Activated CD8-positive, alpha-beta memory T cell treated with anti-CD3 and anti-CD28 coated beads, Interleukin-2, amount 10 ng/mL, durations not matched to agents 7 days and 5 days (primary cell): ENCODE measurements around the gene KCNQ4. TPM values are rescaled to one million over a fixed set of nuclear protein-coding genes. Genes with fewer than 3 reads are reported as not detected.
A peak's percentile ranks its signal among the peaks of the same experiment; 100 is the strongest.

Source experiments
- ATAC-seq: fragments of 150-1000 bp; cut with Tn5 transposase; one replicate; pipeline ENCODE4 v1.10.0; 2021; ENCODE audit warnings: moderate library complexity
- CTCF ChIA-PET: fragments of 350-600 bp; sonication (Branson Sonifier 250); formaldehyde crosslinking; loops from one replicate; lab custom pipeline; 2021; ENCODE audit warnings: antibody characterized with exemption; lab: Charles Lee
- DNase-seq: peaks from one replicate; pipeline ENCODE4 v3.0.0-alpha.2; 2020
- H3K27ac Mint-ChIP-seq: one replicate; pipeline ENCODE4 v1.8.0; 2021; ENCODE audit warnings: mild to moderate bottlenecking, mixed read lengths
- H3K27me3 Mint-ChIP-seq: one replicate; pipeline ENCODE4 v1.8.0; 2021; ENCODE audit warnings: mixed read lengths
- H3K36me3 Mint-ChIP-seq: one replicate; pipeline ENCODE4 v1.8.0; 2021; ENCODE audit warnings: mild to moderate bottlenecking, mixed read lengths
- H3K4me1 Mint-ChIP-seq: one replicate; pipeline ENCODE4 v1.8.0; 2021; ENCODE audit warnings: mixed read lengths
- H3K4me3 Mint-ChIP-seq: one replicate; pipeline ENCODE4 v1.8.0; 2021; ENCODE audit warnings: mild to moderate bottlenecking, moderate library complexity, mixed read lengths
- H3K9me3 Mint-ChIP-seq: one replicate; pipeline ENCODE4 v1.8.0; 2022; ENCODE audit warnings: low read depth, mixed read lengths
- total RNA-seq, 2 experiments: library from RNA; stranded (reverse); gene quantifications; one replicate each; pipeline ENCODE4 v1.2.3, GENCODE V29; 2021

KCNQ4 gene
- total RNA-seq, 2 experiments from 2014 or later = 0.12 to 0.44 TPM

DNA sequence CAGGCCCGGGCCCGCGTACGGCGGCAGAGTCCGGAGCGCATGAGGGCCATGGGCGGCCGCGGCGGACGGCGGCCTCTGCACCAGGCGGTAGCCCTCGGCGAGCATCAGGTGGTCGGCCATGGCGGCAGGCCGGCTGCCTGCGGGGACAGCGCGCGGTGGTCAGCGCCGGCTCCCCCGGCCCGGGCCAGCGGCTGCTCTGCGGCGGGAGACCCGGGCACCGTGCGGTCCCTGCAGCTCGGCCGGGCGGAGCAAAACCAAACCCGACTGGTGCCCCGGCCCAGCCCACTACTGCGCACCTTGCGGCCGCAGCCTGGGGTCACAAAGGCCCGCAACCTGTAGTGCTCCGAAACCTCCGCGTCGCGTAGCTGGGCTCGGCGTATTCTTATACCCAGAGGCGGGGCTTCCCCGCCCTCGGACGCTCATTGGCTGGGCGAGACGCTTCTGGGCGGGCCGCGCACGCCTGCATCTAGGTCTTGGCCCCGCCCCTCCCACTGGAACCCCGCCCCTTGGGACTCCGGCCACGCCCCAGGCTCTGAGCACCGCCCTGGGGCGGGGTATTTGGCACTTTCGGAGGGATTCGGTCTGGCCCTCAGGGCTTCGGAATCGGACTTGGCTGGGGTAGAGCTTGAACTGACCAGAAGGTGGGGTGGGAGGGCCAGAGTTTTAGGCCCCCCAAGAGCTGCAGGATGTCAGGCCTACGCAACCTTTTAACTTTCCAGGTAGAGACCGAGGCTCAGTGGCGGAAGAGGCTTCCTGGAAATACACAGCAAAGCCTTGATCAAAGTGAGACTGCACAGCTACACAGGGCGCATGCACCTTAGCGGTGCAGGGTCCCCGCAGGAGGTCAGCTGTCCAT is 78.6 kb downstream of the KCNQ4 start, which contains the start of gene CITED4:
TSS of gene CITED4 (minus strand) at position 356 of the 856 bp plus-strand sequence. CDS start at position 120, 236 bp downstream.
- Mint-ChIP-seq H3K4me1 (peaks cover 22% of the 10 kb centered on the region), H3K27ac (peak within 1 kb of the TSS; percentile 97), H3K9me3 (no peaks in the 10 kb centered on the region), H3K4me3 (peak within 1 kb of the TSS; percentile 82), H3K27me3 (peaks cover 30% of the 10 kb centered on the region), H3K36me3 (peaks cover 2% of the 10 kb centered on the region)
- ATAC-seq (peak; percentile 92), DNase-seq (peak; percentile 97)
- CTCF ChIA-PET = interaction anchor here (0.6 to 8.3 kb wide), 22 partner anchors 9 to 968 kb away, joined by 3 to 195 read pairs (median 4); partner anchors contain the start of gene CTPS1

DNA sequence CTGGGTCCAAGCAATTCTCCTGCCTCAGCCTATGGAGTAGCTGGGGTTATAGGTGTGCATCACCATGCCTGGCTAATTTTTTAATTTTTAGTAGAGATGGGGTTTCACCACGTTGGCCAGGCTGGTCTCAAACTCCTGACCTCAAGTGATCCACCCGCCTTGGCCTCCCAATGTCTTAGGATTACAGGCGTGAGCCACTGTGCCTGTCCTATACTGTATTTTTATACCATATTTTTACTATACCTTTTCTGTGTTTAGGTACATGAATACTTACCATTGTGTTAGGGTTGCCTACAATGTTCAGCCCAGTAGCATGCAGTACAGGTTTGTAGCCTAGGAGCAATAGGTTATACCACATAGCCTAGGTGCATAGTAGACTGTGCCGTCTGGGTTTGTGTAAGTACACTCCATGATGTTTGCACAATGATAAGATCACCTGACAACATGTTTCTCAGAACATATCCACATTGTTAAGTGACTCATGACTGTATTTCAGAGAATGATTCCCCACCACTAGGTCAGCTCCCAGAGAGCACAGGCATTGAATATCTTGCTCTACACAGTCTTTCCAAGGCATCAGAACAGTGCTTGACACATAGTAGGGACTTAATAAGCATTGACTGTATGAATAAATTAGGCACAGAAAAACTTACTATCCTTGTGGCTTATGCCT is 84.6 kb downstream of the KCNQ4 start:
- Mint-ChIP-seq H3K27me3 (no peaks in the 10 kb centered on the region), H3K36me3 (peaks cover 3% of the 10 kb centered on the region), H3K27ac (peak overlapping the region; percentile 12), H3K9me3 (no peaks in the 10 kb centered on the region), H3K4me3 (no peak overlapping the region), H3K4me1 (peaks cover 25% of the 10 kb centered on the region)
- peak; percentile 85 for ATAC-seq
- CTCF ChIA-PET = interaction anchor here (0.7 to 13.1 kb wide), 3 partner anchors 19 to 96 kb away, joined by 3 to 131 read pairs (median 3); no protein-coding TSS in a partner anchor
- no peak for DNase-seq

DNA sequence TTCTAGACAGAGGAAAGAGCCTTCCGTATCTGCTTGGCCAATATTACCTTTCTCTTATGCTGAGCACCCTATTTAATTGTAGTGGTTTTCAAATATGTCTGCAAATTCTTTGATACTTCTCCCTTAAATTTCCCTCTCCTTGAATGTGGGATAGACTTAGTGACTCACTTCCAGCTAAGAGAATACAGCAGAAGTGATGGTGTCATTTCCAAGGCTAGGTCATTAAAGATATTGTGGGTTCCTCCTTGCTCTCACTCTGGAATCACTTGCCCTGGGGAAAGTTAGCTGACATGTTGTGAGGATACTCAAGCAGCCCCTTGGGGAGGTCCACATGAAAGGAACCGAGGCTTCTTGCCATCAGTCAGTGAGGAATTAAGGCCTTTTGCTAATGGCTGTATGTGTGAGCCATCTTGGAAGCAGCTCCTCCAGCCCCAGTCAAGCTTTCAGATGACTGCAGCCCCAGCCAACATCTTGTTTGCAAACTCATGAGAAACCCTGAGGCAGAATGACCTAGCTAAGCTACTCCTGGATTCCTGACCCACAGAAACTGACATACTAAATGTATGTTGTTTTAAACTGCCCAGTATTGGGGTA is 86.6 kb downstream of the KCNQ4 start:
- no peaks in the 10 kb centered on the region for H3K27me3 Mint-ChIP-seq
- H3K4me1 Mint-ChIP-seq = peaks cover 29% of the 10 kb centered on the region
- H3K9me3 Mint-ChIP-seq = no peaks in the 10 kb centered on the region
- DNase-seq (no peak), ATAC-seq (no peak)
- CTCF ChIA-PET = interaction anchor here (13.1 kb wide), 1 partner anchor 80 kb away, joined by 131 read pairs; no protein-coding TSS in a partner anchor
- no peak overlapping the region for H3K4me3 Mint-ChIP-seq
- peaks cover 3% of the 10 kb centered on the region for H3K36me3 Mint-ChIP-seq
- H3K27ac Mint-ChIP-seq = no peak overlapping the region

DNA sequence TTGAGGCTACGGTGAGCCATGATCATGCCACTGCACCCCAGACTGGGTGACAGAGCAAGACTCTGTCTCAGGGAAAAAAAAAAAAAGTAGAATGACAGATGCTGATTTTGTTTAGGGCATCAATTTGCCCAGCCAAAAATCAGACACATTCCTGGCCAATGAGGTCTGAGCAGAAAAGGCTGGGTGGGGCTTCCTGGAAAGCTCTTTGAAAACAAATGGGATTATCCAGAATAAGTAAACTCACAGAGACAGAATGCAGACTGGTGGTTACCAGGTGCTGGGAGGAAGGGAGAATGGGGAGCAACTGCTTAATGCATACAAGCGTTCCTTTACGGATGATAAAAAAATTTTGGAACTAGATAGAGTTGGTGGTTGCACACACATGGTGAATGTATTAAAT is 88.7 kb downstream of the KCNQ4 start:
- peaks cover 16% of the 10 kb centered on the region for H3K36me3 Mint-ChIP-seq
- DNase-seq = no peak
- H3K4me3 Mint-ChIP-seq = no peak overlapping the region
- H3K4me1 Mint-ChIP-seq = peaks cover 48% of the 10 kb centered on the region
- CTCF ChIA-PET = interaction anchor here (3.2 to 13.1 kb wide), 2 partner anchors 10 to 78 kb away, joined by 12 to 131 read pairs; partner anchors contain the start of gene CITED4
- no peaks in the 10 kb centered on the region for H3K27me3 Mint-ChIP-seq
- peaks cover 6% of the 10 kb centered on the region for H3K9me3 Mint-ChIP-seq
- H3K27ac Mint-ChIP-seq = no peak overlapping the region
- no peak for ATAC-seq

DNA sequence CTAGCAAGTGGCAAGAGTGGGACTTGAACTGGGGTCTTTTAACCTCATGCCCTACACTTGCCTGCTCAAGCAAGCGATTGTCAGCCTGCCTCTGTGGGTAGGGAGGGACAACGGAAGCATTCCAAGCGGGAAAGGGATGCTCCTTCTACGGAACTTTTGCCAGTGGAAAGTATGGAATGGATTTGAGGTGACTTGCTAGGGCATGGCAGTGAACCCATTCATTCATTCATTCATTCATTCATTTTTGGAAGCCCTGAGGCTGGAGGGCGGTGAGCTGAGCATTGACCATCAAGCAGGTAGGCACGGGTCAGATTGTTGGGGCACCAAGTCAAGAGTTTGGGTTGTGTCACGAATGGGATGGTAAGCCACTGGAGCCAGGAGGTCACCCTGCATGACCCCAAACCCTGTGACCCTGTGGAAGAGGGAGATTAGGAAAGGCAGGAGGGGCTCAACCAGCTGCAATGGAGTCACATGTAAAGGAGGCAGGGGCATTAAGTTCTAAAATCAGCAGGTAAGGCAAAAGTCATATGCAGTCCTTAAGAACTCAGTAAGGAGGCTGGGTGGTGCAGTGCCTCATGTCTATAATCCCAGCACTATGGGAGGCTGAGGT is 90.4 kb downstream of the KCNQ4 start:
- Mint-ChIP-seq H3K4me3 (no peak overlapping the region), H3K27ac (peak overlapping the region; percentile 0), H3K27me3 (no peaks in the 10 kb centered on the region), H3K36me3 (peaks cover 17% of the 10 kb centered on the region), H3K9me3 (peaks cover 6% of the 10 kb centered on the region), H3K4me1 (peaks cover 45% of the 10 kb centered on the region)
- DNase-seq (no peak), ATAC-seq (no peak)
- CTCF ChIA-PET = interaction anchor here (1.3 to 13.1 kb wide), 3 partner anchors 12 to 197 kb away, joined by 4 to 131 read pairs (median 12); partner anchors contain the start of gene CITED4

DNA sequence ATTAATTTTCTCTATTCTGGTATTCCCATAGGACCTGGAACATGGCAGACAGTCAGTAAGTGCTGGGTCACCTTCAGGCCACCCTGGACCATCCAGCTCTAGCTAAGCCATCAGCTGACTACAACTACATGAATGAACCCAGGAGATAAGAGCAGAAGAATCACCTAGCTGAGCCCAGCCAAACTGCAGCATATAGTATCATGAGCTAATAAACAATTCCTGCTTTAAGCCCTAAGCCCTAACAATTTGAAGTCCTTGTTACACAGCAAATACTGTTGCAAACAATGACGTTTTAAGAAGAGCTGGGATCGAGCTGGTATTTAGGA is 92.8 kb downstream of the KCNQ4 start:
- H3K27ac Mint-ChIP-seq = peak overlapping the region; percentile 52
- no peaks in the 10 kb centered on the region for H3K27me3 Mint-ChIP-seq
- DNase-seq (no peak), ATAC-seq (no peak)
- H3K9me3 Mint-ChIP-seq = peaks cover 6% of the 10 kb centered on the region
- no peak overlapping the region for H3K4me3 Mint-ChIP-seq
- peaks cover 45% of the 10 kb centered on the region for H3K4me1 Mint-ChIP-seq
- CTCF ChIA-PET = interaction anchor here (0.6 to 13.1 kb wide), 8 partner anchors 14 to 147 kb away, joined by 3 to 131 read pairs (median 3); partner anchors contain the start of gene CITED4
- H3K36me3 Mint-ChIP-seq = peaks cover 14% of the 10 kb centered on the region

DNA sequence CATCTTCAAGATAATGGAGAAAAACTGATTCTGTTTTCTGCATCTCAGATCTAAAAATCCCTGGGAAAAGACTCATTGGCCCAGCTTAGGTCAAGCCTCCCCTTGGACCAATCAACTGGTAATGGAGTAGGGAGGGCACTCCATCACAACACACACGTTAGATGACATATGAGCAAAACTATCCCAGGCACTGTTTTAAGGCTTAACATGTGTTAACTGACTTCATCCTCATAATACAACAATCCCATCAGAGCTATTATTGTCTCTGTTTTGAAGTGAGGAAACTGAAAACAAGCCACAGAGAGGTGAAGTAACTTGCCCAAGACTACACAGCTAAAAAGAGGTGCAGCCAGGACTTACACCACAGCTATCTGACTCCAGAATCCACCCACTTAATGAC is 93.3 kb downstream of the KCNQ4 start:
- no peak for ATAC-seq
- CTCF ChIA-PET = interaction anchor here (0.7 to 13.1 kb wide), 6 partner anchors 15 to 147 kb away, joined by 3 to 131 read pairs (median 4); partner anchors contain the start of gene CITED4
- DNase-seq = no peak
- no peak overlapping the region for H3K4me3 Mint-ChIP-seq
- peaks cover 6% of the 10 kb centered on the region for H3K9me3 Mint-ChIP-seq
- H3K4me1 Mint-ChIP-seq = peaks cover 45% of the 10 kb centered on the region
- peaks cover 14% of the 10 kb centered on the region for H3K36me3 Mint-ChIP-seq
- H3K27ac Mint-ChIP-seq = peak overlapping the region; percentile 68
- H3K27me3 Mint-ChIP-seq = no peaks in the 10 kb centered on the region

DNA sequence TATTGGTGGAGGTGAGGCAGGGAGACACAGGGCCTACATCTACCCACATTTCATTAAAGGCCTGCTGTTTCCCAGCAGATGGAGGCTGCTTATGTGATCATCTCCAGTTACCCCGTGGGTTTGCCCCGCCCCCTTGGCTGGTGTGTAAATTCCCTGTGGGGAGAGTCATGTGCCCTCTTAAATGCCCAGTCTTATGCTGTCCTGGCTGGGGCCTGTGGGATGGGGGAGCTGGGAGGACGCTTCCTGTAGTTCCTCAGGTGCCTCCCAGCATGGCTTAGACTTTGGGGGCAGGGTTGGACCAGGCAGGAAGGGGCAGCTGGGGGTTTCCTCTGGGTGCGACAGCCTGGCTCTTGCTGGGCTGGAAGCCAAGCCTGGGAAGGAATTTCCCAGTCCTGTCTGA is 94.1 kb downstream of the KCNQ4 start:
- DNase-seq = no peak
- CTCF ChIA-PET = interaction anchor here (1.3 to 13.1 kb wide), 2 partner anchors 11 to 73 kb away, joined by 3 to 131 read pairs; no protein-coding TSS in a partner anchor
- Mint-ChIP-seq H3K27ac (peak overlapping the region; percentile 43), H3K36me3 (peaks cover 14% of the 10 kb centered on the region), H3K4me1 (peaks cover 43% of the 10 kb centered on the region), H3K4me3 (no peak overlapping the region), H3K27me3 (peaks cover 6% of the 10 kb centered on the region), H3K9me3 (peaks cover 6% of the 10 kb centered on the region)
- ATAC-seq = no peak

DNA sequence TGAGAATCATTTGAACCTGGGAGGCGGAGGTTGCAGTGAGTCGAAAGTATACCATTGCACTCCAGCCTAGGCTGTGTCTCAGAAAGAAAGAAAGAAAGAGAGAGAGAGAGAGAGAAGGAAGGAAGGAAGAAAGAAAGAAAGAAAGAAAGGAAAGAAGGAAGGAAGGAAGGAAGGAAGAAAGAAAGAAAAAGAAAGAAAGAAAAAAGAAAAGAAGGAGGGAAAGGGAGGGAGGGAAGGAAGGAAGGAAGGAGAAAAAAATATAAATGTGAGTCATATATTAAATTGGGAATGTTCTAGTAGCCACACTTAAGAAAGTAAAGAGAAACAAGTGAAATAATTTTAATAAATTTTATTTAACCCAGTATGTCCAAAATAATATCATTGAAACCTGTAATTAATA is 95.3 kb downstream of the KCNQ4 start:
- Mint-ChIP-seq H3K36me3 (peaks cover 18% of the 10 kb centered on the region), H3K27me3 (peaks cover 12% of the 10 kb centered on the region), H3K4me1 (peaks cover 37% of the 10 kb centered on the region), H3K9me3 (peaks cover 6% of the 10 kb centered on the region), H3K27ac (no peak overlapping the region), H3K4me3 (no peak overlapping the region)
- CTCF ChIA-PET = interaction anchor here (1.1 to 13.1 kb wide), 3 partner anchors 12 to 72 kb away, joined by 3 to 131 read pairs (median 3); partner anchors contain the start of gene CITED4
- ATAC-seq (no peak), DNase-seq (no peak)

DNA sequence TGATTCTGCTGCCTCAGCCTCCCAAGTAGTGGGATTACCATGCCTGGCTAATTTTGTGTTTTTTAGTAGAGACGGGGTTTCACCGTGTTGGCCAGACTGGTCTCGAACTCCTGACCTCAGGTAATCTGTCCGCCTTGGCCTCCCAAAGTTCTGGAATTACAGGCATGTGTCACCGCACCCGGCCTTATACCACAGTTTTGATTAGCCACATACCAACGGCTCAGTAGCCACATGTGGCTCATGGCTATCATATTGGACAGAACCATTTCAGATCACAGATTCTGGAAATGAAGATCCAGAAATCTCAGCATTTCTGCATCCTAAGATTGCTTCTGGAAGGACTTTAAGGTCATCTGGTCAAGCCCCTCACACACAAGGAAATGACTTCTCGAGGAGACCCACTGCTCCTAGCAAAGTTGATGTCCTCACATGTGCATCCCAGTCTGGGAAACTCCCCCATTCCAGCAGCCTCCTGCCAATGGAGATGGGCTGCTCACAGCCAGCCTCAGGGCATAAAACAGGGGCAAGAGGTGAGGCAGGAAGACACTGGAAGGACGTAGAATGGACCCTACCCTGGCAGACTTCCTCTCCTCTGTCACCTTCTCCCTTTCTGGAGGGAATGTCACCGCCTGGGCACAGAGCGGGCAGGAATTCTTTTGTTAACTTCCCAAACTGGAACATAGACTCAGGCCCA is 96.0 kb downstream of the KCNQ4 start:
- peaks cover 36% of the 10 kb centered on the region for H3K4me1 Mint-ChIP-seq
- no peak for ATAC-seq

DNA sequence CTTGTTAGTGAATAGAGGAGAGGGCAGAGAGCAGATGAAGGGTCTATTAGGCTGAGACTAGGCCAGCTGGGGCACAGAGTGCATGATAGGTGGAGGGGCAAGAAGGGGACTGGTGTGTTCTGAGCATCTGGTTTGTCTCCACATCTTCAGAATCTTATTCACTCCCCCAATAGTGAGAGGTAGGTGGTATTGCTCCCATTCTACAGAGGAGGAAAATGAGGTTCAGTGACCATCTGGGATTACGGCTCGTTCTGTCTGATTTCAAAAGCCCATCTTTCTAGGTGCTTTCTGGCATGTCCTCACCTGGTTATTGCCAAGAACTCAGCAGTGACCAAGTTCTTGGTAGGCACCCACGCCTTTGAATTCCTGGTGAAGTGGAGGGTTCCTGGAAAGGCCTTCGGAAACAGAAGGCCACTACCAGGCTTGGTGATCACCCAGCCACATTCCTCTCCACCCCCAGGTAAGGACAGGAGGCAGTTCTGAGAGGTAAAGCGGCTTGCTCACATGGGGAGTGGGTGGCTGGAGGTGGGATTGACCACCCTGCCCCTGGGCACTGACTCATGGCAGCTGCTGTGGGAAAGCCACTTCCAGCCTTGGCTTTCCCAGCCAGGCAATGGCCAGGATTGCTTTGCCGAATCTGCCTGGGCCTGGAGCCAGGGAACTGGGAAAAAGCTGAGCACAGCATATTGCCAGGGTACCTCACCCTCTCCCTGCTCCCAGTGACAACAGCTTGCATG is 97.4 kb downstream of the KCNQ4 start:
- ATAC-seq = no peak
- Mint-ChIP-seq H3K4me3 (no peak overlapping the region), H3K27ac (no peak overlapping the region), H3K9me3 (peaks cover 4% of the 10 kb centered on the region), H3K36me3 (peaks cover 13% of the 10 kb centered on the region), H3K4me1 (peaks cover 24% of the 10 kb centered on the region), H3K27me3 (peaks cover 28% of the 10 kb centered on the region)
- CTCF ChIA-PET = no interaction called here
- DNase-seq = no peak

More for the DNA sequence above, 96.0 kb downstream of the KCNQ4 start:
- Mint-ChIP-seq H3K27ac (no peak overlapping the region), H3K4me3 (no peak overlapping the region), H3K27me3 (peaks cover 16% of the 10 kb centered on the region), H3K36me3 (peaks cover 18% of the 10 kb centered on the region), H3K9me3 (peaks cover 6% of the 10 kb centered on the region)
- CTCF ChIA-PET = interaction anchor here (0.6 kb wide), 1 partner anchor 568 kb away, joined by 3 read pairs; no protein-coding TSS in a partner anchor
- no peak for DNase-seq
